Smooth muscle cell (in vitro differentiated cells): ENCODE data around the gene ACKR3. TPM values are rescaled to one million over a fixed set of nuclear protein-coding genes. Genes with fewer than 3 reads are reported as not detected.

Source experiments
- DNase-seq: peaks from one replicate; lab custom pipeline; 2025; ENCODE audit not compliant: unreplicated experiment; lab: John Stamatoyannopoulos, UW
- H2AFZ ChIP-seq: fragments of 200-600 bp; sonication (generic); 2 replicates; pipeline ENCODE4 v1.6.0; 2016; ENCODE audit warnings: antibody characterized with exemption, low read depth, mild to moderate bottlenecking
- H3F3A ChIP-seq: fragments of 200-600 bp; sonication (generic); 2 replicates; pipeline ENCODE4 v1.6.0; 2017; ENCODE audit warnings: antibody characterized with exemption, low read depth
- H3K27ac ChIP-seq: fragments of 200-600 bp; sonication (generic); 2 replicates; pipeline ENCODE4 v1.5.1; 2016; ENCODE audit warnings: low read depth, mild to moderate bottlenecking
- H3K27me3 ChIP-seq: fragments of 200-600 bp; sonication (generic); 2 replicates; pipeline ENCODE4 v1.6.1; 2016; ENCODE audit warnings: low read depth, mild to moderate bottlenecking
- H3K36me3 ChIP-seq: fragments of 200-600 bp; sonication (generic); 2 replicates; pipeline ENCODE4 v1.5.1; 2016; ENCODE audit warnings: low read depth
- H3K4me1 ChIP-seq: fragments of 200-600 bp; sonication (generic); 2 replicates; pipeline ENCODE4 v1.5.1; 2016; ENCODE audit warnings: low read depth
- H3K4me2 ChIP-seq: fragments of 200-600 bp; sonication (generic); 2 replicates; pipeline ENCODE4 v1.6.0; 2016; ENCODE audit warnings: mild to moderate bottlenecking
- H3K4me3 ChIP-seq: fragments of 200-600 bp; sonication (generic); 2 replicates; pipeline ENCODE4 v1.5.1; 2016; ENCODE audit warnings: mild to moderate bottlenecking
- H3K79me2 ChIP-seq: fragments of 200-600 bp; sonication (generic); 2 replicates; pipeline ENCODE4 v1.6.0; 2016; ENCODE audit warnings: low read depth, mild to moderate bottlenecking
- H3K9ac ChIP-seq: fragments of 200-600 bp; sonication (generic); 2 replicates; pipeline ENCODE4 v1.6.0; 2016; ENCODE audit warnings: low read depth
- H3K9me3 ChIP-seq: fragments of 200-600 bp; sonication (generic); replicated peaks from 2 replicates; pipeline ENCODE4 v1.5.1; 2016; ENCODE audit warnings: low read depth
- H4K20me1 ChIP-seq: fragments of 200-600 bp; sonication (generic); 2 replicates; pipeline ENCODE4 v1.6.0; 2016; ENCODE audit warnings: low read depth
- CTCF ChIP-seq: fragments of 200-600 bp; sonication (generic); IDR thresholded peaks from 2 replicates; pipeline ENCODE4 v1.5.1; 2017; ENCODE audit warnings: borderline replicate concordance, mild to moderate bottlenecking, antibody characterized with exemption; ENCODE audit not compliant: insufficient read depth, poor library complexity, severe bottlenecking
- WGBS: methylation state at CpG from one replicate; pipeline ENCODE4 v1.1.7; 2016; ENCODE audit warnings: low lambda C conversion rate; 5-methylcytosine and 5-hydroxymethylcytosine counted together
- polyA plus RNA-seq: library from polyadenylated mRNA; unstranded; fragments of >200 nt; fragmentation: Nextera tagmentation; extraction: Ambion mirVana; gene quantifications from 2 replicates; pipeline ENCODE4 v1.2.1, GENCODE V29; 2016
- total RNA-seq: library from RNA; depleted of rRNA; stranded (reverse); fragments of >200 nt; gene quantifications from 2 replicates; pipeline ENCODE4 v1.2.3, GENCODE V29; 2014

The ACKR3 gene
- total and polyA plus RNA-seq, 2 experiments from 2014 or later: 44.6 to 72.5 TPM

- H4K20me1 ChIP-seq: no peaks in the 10 kb centered on the region
- 97% methylated on average over 14 of the region's 14 CpGs for WGBS
Observed at GRCh38 chr2:236526455-236527158, 43.0 kb upstream of the ACKR3 start.

GRCh38 chr2:236527159-236527630, 42.4 kb upstream of the ACKR3 start:
- Histone ChIP-seq H3K4me3 (no peak overlapping the region), H3F3A (peaks cover 6% of the 10 kb centered on the region), H3K9ac (no peak overlapping the region), H3K9me3 (no peaks in the 10 kb centered on the region), H3K4me1 (peaks cover 6% of the 10 kb centered on the region), H3K27ac (peak overlapping the region; percentile 21), H2AFZ (peak overlapping the region; percentile 73), H3K36me3 (no peaks in the 10 kb centered on the region), H3K4me2 (peak overlapping the region; percentile 68), H4K20me1 (no peaks in the 10 kb centered on the region), H3K27me3 (no peaks in the 10 kb centered on the region), H3K79me2 (no peaks in the 10 kb centered on the region)
- DNase-seq: no peak
- 24% methylated on average over 9 of the region's 9 CpGs for WGBS
- no peak for TF ChIP-seq CTCF

More at GRCh38 chr2:236526455-236527158, 43.0 kb upstream of the ACKR3 start:
- no peak overlapping the region for H2AFZ ChIP-seq
- no peaks in the 10 kb centered on the region for H3K9me3 ChIP-seq
- H3K27ac ChIP-seq: peak overlapping the region; percentile 21
- peak overlapping the region; percentile 68 for H3K4me2 ChIP-seq
- DNase-seq: no peak
- no peak for TF ChIP-seq CTCF
- H3K4me1 ChIP-seq: peaks cover 6% of the 10 kb centered on the region
- H3K79me2 ChIP-seq: no peaks in the 10 kb centered on the region
- H3F3A ChIP-seq: peaks cover 6% of the 10 kb centered on the region
- H3K36me3 ChIP-seq: no peaks in the 10 kb centered on the region
- H3K9ac ChIP-seq: no peak overlapping the region
- no peak overlapping the region for H3K4me3 ChIP-seq
- no peaks in the 10 kb centered on the region for H3K27me3 ChIP-seq

- 31% methylated on average over 4 of the region's 4 CpGs for WGBS
- no peaks in the 10 kb centered on the region for H3K36me3 ChIP-seq
- H3K4me3 ChIP-seq: no peak overlapping the region
- no peak overlapping the region for H2AFZ ChIP-seq
- no peak for DNase-seq
- no peaks in the 10 kb centered on the region for H4K20me1 ChIP-seq
- no peaks in the 10 kb centered on the region for H3K9me3 ChIP-seq
- no peak overlapping the region for H3K9ac ChIP-seq
- H3K27me3 ChIP-seq: no peaks in the 10 kb centered on the region
- H3K27ac ChIP-seq: no peak overlapping the region
- no peak for TF ChIP-seq CTCF
- peaks cover 6% of the 10 kb centered on the region for H3F3A ChIP-seq
- H3K4me2 ChIP-seq: no peak overlapping the region
- no peaks in the 10 kb centered on the region for H3K79me2 ChIP-seq
- H3K4me1 ChIP-seq: peaks cover 6% of the 10 kb centered on the region
Observed at GRCh38 chr2:236529606-236530005, 40.0 kb upstream of the ACKR3 start.

- H2AFZ ChIP-seq: no peak overlapping the region
- H3K79me2 ChIP-seq: no peaks in the 10 kb centered on the region
- H3K4me1 ChIP-seq: peaks cover 6% of the 10 kb centered on the region
- H3K27ac ChIP-seq: no peak overlapping the region
- no peak for TF ChIP-seq CTCF
- no peaks in the 10 kb centered on the region for H3K36me3 ChIP-seq
- H3K27me3 ChIP-seq: no peaks in the 10 kb centered on the region
- no peak for DNase-seq
- H3K4me2 ChIP-seq: no peak overlapping the region
- H3K4me3 ChIP-seq: no peak overlapping the region
- H3K9ac ChIP-seq: no peak overlapping the region
- 35% methylated on average over 1 of the region's 1 CpG for WGBS
- peaks cover 6% of the 10 kb centered on the region for H3F3A ChIP-seq
- no peaks in the 10 kb centered on the region for H4K20me1 ChIP-seq
- H3K9me3 ChIP-seq: no peaks in the 10 kb centered on the region
Observed at GRCh38 chr2:236530512-236530911, 39.1 kb upstream of the ACKR3 start.
